ENCODE measurements around the gene LMLN.

LMLN gene

GRCh38 chr3:198027045-198027798 lies 67.2 kb downstream of the LMLN start:
- TF ChIP-seq CTCF (IDR thresholded peaks at IDR 0.05; ENCODE audit: low read depth, low read length, missing control alignments): no peak
- no peak for DNase-seq (ENCODE audit: extremely low read depth, low read depth)
- H3K4me3 ChIP-seq (replicated peaks; ENCODE audit: low read depth, low read length): no peak overlapping the region

- no peak for DNase-seq (ENCODE audit: extremely low read depth, low read depth)
- TF ChIP-seq CTCF (IDR thresholded peaks at IDR 0.05; ENCODE audit: low read depth, low read length, missing control alignments): no peak
- no peak overlapping the region for H3K4me3 ChIP-seq (replicated peaks; ENCODE audit: low read depth, low read length)
Observed at GRCh38 chr3:198027799-198028390, 67.9 kb downstream of the LMLN start.

DNA sequence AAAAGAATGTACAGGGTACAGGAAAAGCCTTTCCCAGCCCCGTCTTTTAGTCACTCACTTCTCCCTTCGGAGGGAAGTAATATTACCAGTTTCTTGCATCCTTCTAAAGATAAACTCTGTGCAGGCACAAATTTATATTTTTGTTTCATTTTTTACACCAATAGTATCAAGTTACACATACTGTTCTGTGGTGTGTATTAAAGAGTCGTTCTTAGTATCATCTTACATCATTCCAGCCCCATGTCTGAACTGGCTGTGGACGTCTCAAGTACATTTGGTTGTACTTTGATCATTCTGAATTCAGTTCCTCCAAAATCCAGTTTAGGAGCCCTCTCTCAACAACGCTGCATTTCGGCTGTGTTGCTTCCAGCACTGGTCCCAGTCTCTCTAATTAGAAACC lies 68.7 kb downstream of the LMLN start:
- TF ChIP-seq CTCF (IDR thresholded peaks at IDR 0.05; ENCODE audit: low read depth, low read length, missing control alignments): no peak
- DNase-seq (ENCODE audit: extremely low read depth, low read depth): peak; percentile 15
- H3K4me3 ChIP-seq (replicated peaks; ENCODE audit: low read depth, low read length): no peak overlapping the region

DNA sequence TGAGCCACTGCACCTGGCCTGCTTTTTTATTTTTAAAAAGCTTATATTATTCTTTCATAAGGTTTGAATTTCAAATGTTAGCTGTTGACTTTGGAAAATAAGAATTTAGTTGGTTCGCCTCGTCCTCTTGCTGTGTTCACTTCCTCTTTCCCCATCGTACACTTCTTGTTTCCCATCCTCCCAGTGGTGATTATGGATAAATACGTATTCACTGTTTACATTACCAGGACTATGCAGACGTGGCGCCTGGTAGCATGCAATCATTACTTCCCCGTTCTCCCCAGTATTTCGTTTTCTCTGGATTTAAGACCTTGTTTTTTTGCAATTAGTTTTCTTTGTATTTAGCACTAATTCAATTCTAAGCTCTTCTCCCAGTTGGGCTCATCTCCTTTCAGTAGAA lies 70.1 kb downstream of the LMLN start:
- TF ChIP-seq CTCF (IDR thresholded peaks at IDR 0.05; ENCODE audit: low read depth, low read length, missing control alignments): no peak
- no peak overlapping the region for H3K4me3 ChIP-seq (replicated peaks; ENCODE audit: low read depth, low read length)
- DNase-seq (ENCODE audit: extremely low read depth, low read depth): no peak

GRCh38 chr3:198030726-198031125 lies 70.7 kb downstream of the LMLN start:
- no peak overlapping the region for H3K4me3 ChIP-seq (replicated peaks; ENCODE audit: low read depth, low read length)

More at GRCh38 chr3:198030726-198031125, 70.7 kb downstream of the LMLN start:
- TF ChIP-seq CTCF (IDR thresholded peaks at IDR 0.05; ENCODE audit: low read depth, low read length, missing control alignments): no peak
- DNase-seq (ENCODE audit: extremely low read depth, low read depth): no peak
